ENCODE data around the gene OSBPL2.

- no peak for TF ChIP-seq POLR2AphosphoS5 (IDR thresholded peaks at IDR 0.05)
- TF ChIP-seq, protein P1, sequence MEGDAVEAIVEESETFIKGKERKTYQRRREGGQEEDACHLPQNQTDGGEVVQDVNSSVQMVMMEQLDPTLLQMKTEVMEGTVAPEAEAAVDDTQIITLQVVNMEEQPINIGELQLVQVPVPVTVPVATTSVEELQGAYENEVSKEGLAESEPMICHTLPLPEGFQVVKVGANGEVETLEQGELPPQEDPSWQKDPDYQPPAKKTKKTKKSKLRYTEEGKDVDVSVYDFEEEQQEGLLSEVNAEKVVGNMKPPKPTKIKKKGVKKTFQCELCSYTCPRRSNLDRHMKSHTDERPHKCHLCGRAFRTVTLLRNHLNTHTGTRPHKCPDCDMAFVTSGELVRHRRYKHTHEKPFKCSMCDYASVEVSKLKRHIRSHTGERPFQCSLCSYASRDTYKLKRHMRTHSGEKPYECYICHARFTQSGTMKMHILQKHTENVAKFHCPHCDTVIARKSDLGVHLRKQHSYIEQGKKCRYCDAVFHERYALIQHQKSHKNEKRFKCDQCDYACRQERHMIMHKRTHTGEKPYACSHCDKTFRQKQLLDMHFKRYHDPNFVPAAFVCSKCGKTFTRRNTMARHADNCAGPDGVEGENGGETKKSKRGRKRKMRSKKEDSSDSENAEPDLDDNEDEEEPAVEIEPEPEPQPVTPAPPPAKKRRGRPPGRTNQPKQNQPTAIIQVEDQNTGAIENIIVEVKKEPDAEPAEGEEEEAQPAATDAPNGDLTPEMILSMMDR (IDR thresholded peaks at IDR 0.05 in 8 of 11, conservative IDR thresholded peaks at IDR 0.05 in 3 of 11) = no peak
These were observed 22.2 kb upstream of the OSBPL2 start for GRCh38 chr20:62215991-62216635.

Data from spleen (tissue), 7 donors.